Fibroblast of villous mesenchyme (primary cell): ENCODE results near the gene SPATS2. TPM values are rescaled to one million over a fixed set of nuclear protein-coding genes. Genes with fewer than 3 reads are reported as not detected.

Source experiments
- DNase-seq: peaks from one replicate; pipeline ENCODE4 v3.0.0-alpha.2; 2010; ENCODE audit warnings: low read depth
- H3K4me3 ChIP-seq: 2 replicates; pipeline ENCODE4 v1.5.1; 2011; ENCODE audit warnings: low read depth, mild to moderate bottlenecking, low read length
- CTCF ChIP-seq: IDR thresholded peaks from 2 replicates; pipeline ENCODE4 v1.5.1; 2012; ENCODE audit warnings: low read depth, mild to moderate bottlenecking, low read length; ENCODE audit not compliant: insufficient read depth
- total RNA-seq: library from RNA; depleted of rRNA; stranded (reverse); fragments of >200 nt; gene quantifications from 2 replicates; pipeline ENCODE4 v1.2.3, GENCODE V29; 2012

Gene SPATS2
- total RNA-seq, 1 donor: 32.4 TPM

DNA sequence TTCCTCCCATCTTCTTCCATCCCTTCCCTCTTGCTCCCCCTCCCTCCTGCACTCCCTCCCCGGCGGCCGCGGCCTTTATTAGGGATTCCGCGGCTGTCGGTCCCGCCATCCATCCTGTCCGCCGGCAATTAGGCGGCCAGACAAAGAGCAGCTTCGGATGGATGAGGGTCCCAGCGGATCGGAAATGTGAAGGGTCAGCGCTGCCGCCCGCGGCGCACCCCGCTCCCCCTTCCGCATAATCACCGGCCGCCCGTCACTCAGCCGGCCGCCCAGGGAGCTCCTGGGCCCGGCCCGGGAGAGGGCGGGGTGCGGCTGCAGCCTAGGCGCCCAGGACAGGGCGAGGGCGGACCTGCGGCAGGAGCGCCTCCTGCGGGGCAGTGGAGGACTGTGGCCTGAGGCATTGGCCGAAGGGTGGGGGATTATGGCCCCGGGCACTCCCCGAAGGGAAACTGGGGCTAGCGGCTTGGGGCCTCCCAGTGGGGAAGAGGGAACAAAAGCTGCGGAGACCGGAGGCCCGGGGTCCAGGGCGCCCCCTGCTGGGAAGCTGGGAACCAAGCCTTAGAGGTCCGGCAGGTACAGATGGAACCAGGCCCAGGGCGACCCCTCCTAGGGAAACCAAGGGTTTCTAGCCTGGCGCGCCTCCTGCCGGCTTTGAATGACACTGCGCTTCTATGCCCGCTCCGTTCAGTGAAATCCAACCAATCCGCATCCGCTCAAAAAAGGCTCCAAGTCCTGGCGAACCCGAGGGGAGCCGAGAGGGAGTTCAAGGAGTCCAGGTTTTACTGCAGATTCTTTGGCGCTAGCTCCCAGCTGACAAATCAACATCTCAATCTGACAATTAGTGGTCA lies 25.0 kb upstream of the SPATS2 start:
- DNase-seq: peak; percentile 79
- peak overlapping the region; percentile 56 for H3K4me3 ChIP-seq
- TF ChIP-seq CTCF: peak; percentile 69

DNA sequence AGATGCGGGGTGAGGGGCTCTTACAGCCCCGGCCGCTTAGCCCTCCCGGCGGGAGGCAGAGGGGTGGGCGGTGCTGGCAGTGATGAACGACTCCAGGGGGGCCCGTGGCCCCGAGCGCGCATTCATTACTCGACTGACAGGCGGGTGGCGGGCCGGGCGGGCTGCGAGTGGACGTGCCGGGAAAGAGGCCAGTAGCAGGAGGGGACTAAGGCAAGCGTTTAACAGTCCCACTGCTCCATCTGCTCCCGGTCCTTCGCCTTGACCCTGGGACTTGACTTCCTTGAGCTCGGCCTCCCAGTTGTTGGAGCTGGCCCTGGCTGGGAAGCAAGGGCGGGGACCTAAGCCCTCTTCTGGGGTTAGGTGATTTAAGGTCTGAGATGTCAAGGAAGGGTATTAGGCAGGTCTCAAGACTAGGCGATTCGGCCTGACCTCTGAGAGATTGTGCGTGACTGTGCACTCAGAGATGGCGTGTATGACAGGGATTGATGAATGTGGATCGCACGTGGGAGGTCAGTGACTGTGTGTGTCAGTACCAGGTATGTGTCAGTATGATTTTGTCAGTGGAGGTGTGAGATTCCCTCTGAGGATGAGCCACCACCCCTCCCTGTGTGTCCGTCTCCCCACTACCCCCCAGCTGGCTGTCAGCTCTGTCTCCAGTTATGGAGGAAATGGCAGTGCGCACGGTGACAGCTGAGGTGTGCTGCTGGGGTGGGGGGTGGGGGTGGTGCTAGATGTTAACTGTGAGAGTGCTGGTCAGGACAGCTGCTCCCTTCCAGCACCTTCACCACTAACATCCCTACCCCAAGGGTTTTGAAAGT lies 24.1 kb upstream of the SPATS2 start:
- peak overlapping the region; percentile 56 for H3K4me3 ChIP-seq
- TF ChIP-seq CTCF: no peak
- no peak for DNase-seq

DNA sequence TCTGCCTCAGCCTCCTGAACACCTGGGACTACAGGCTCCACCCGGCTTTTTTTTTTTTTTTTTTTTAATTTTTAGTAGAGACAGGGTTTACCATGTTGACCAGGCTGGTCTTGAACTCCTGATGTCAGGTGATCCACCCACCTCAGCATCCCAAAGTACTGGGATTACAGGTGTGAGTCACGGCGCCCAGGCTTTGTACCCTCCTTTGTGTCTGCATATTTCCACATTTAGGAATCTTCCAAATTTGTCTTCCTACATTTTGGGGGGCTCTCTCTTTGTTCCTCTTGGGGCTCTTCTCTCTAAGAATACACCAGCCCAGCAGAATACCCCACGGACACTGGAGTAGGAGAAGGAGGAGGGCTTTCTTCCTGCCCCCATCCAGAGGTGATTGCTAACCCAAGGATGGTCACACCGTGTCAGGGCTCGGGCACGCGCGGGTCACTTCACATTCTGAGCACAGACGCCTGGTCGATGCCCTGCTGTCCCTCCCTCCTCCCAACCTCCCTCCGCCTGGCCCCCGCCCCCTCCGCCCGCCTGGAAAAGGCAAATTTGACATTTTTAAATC lies 22.7 kb upstream of the SPATS2 start:
- TF ChIP-seq CTCF: no peak
- H3K4me3 ChIP-seq: no peak overlapping the region
- DNase-seq: no peak

DNA sequence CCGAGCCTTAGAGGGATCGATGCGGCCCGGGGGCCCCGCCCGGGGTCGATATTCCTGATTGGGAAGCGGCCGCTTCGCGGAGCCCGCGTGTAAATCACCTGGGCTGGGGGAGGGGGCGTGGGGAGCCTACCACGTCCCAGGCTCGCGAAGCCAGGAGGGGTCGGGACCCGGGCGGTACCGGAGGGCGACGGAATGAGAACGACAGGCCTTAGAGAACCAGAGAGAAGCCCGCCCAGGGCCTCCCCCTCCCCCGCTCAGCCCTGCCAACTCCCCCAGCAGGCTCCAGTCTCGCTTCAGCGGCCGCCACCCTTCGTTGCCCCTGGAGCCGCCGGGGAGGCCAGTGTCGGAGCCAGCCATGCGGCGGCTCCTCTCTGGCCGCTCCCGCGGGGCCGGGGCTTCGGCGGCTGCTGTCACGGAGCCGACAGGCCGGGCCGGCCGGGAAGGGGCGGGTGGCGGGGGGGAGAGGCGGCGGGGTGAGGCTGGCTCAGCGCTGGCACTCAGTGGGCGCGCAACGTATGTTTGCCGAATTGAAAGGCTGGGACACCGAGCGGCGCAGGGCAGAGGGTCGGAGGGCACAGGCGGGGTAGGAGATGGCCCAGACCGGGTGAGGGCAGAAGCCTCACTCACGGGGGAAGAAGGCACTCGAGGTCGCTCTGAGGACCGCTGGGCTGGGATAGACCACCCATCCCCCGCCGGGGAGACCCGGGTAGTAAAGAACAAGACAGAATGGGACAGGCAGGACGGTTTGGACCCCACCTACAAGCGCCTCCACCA lies 22.0 kb upstream of the SPATS2 start:
- no peak for TF ChIP-seq CTCF
- peak overlapping the region; percentile 47 for H3K4me3 ChIP-seq
- no peak for DNase-seq

- DNase-seq: no peak
- no peak for TF ChIP-seq CTCF
- peak overlapping the region; percentile 47 for H3K4me3 ChIP-seq
Observed at GRCh38 chr12:49345825-49346658, 21.2 kb upstream of the SPATS2 start.
